HEK293 (cell line): Measurements from ENCODE around the gene NCMAP.

ENCODE experiments used
- KLF9 ChIP-seq: fragments of 450-650 bp; formaldehyde crosslinking; IDR thresholded peaks from 2 replicates; pipeline ENCODE4 v1.5.1; 2016; ENCODE audit warnings: missing biosample characterization, missing genetic modification characterization, low read depth
- PRDM4 ChIP-seq: fragments of 450-650 bp; formaldehyde crosslinking; IDR thresholded peaks from 2 replicates; pipeline ENCODE4 v1.5.1; 2017; ENCODE audit warnings: missing biosample characterization, missing genetic modification characterization
- ZBTB20 ChIP-seq: fragments of 450-650 bp; formaldehyde crosslinking; IDR thresholded peaks from 2 replicates; pipeline ENCODE4 v1.5.1; 2016; ENCODE audit warnings: missing biosample characterization, missing genetic modification characterization
- ZNF274 ChIP-seq, 2 experiments: fragments of 200-500 bp in 1 of 2; fragments of 450-650 bp in 1 of 2; sonication (Bioruptor generic) in 1 of 2; formaldehyde crosslinking in 1 of 2; IDR thresholded peaks; 2 replicates each; pipeline versions ENCODE4 v1.5.1 to v1.6.1; 2014 to 2016; ENCODE audit warnings: borderline replicate concordance in 1 of 2, inconsistent platforms in 1 of 2, low read length in 1 of 2, missing biosample characterization in 1 of 2, missing genetic modification characterization in 1 of 2
- ZNF404 ChIP-seq: fragments of 450-650 bp; formaldehyde crosslinking; IDR thresholded peaks from 2 replicates; pipeline ENCODE4 v1.5.1; 2017; ENCODE audit warnings: missing biosample characterization, missing genetic modification characterization
- ZNF433 ChIP-seq: fragments of 450-650 bp; formaldehyde crosslinking; IDR thresholded peaks from 2 replicates; pipeline ENCODE4 v1.5.1; 2016; ENCODE audit warnings: missing biosample characterization, missing genetic modification characterization, low read depth
- TF ChIP-seq, protein P1 (sequence below): fragments of 450-650 bp; formaldehyde crosslinking; IDR thresholded peaks from 2 replicates; pipeline ENCODE4 v1.5.1; 2016; ENCODE audit warnings: missing biosample characterization, missing genetic modification characterization

DNA sequence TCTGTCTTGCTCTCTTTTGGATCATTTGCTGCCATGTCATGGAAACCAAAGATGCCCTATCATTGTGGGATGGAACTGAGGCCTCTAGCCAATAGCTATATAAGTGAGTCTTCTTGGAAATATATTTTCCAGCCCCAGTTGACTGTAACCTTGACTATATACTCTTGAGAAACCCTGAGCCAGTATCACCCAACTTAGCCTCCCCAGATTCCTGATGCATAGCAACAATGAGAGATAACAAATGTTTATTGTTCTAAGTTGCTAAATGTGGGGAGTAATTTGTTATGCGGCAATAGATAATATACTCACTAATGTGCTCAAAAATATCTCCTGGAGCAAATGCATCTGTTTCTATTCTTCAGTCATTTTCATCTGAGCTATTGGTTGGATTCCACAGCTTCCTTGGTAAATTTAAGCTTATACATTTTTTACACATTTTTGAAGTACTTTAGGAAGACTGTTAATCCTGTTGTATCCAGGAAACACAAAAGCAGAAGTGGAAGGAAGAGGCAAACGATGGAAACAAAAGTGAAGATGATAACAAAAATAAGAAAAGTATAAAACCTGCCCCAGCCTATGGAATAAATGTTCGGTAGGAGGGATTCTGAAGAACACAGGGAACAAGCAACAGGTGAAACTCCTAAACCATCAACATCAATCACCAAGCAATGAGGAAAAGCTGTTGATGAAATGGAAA lies 80.9 kb downstream of the NCMAP start:
- no peak for TF ChIP-seq PRDM4 (tag by site-specific recombination)
- TF ChIP-seq ZNF433 (tag by site-specific recombination), result no peak
- TF ChIP-seq, protein P1, sequence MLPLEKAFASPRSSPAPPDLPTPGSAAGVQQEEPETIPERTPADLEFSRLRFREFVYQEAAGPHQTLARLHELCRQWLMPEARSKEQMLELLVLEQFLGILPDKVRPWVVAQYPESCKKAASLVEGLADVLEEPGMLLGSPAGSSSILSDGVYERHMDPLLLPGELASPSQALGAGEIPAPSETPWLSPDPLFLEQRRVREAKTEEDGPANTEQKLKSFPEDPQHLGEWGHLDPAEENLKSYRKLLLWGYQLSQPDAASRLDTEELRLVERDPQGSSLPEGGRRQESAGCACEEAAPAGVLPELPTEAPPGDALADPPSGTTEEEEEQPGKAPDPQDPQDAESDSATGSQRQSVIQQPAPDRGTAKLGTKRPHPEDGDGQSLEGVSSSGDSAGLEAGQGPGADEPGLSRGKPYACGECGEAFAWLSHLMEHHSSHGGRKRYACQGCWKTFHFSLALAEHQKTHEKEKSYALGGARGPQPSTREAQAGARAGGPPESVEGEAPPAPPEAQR (tag by site-specific recombination), result no peak
- no peak for TF ChIP-seq KLF9 (tag by site-specific recombination)
- no peak for TF ChIP-seq ZNF274 (IDR thresholded peaks at IDR 0.05; ENCODE audit: low read length)
- TF ChIP-seq ZNF274 (tag by site-specific recombination; IDR thresholded peaks at IDR 0.05; ENCODE audit: borderline replicate concordance), result no peak
- no peak for TF ChIP-seq ZBTB20 (tag by site-specific recombination)
- no peak for TF ChIP-seq ZNF404
